ENCODE measurements around the gene DYRK1A. TPM values are rescaled to one million over a fixed set of nuclear protein-coding genes. Genes with fewer than 3 reads are reported as not detected.

Gene DYRK1A
- total RNA-seq, 2 experiments from 2014 or later: 73.6 to 74.1 TPM

Other genes starting within 250 kb of the DYRK1A start
- 10 to 100 TPM; 70.7 to 73.1 TPM for gene VPS26C, start 99.4 kb upstream of the DYRK1A start, total RNA-seq